ENCODE results near the gene ADAMTS2. TPM values are rescaled to one million over a fixed set of nuclear protein-coding genes. Genes with fewer than 3 reads are reported as not detected.

ADAMTS2 gene
- total RNA-seq, 4 donors from 2014 or later: 6.0 to 20.9 (median 13.5) TPM

DNA sequence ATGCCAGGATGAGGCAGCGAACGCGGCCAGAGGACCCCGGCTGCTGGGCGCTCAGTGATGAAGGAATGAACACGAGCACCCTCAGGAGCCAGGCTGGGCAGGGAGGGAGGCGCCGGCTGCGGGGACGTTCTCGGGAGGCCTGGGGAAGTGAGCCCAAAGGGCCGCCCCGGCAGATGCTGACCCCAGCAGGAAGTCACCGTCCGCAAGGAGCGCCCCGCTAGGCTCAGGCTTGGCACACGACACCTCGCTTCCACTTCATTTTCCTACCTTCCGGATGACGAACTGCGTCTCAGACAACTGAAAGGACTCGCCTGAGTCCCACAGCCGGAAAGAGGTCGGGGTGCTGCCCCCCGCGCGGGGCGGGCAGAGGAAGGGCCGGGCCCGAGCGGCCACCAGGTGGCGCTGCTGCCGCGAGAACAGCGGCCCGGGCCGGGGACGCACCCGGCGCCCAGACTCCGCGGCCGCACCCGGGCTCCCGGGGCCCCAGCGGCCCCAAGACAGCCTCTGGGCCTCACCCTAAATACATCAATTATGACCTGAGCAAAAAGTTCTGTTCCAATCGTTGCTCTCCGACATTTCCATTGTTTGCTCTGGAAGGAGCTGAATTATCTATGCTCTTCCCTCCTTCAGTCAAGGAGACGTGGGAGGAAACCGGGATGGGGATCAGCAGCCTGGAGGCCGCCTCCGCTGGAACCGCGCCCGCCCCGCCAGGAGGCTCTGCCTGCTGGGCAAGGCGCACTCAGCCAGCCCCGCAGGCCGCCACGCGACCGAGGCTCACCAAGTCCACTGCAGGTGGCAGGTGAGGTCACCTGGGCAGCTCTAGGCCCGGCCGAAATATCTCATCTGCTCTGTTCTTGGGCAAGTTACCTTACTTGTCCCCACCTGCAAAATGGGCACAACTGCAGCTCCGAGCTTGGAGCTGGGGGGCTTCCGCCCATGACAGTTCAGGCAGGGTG lies 178.1 kb downstream of the ADAMTS2 start:
- Histone ChIP-seq H3K27me3 (no peaks in the 10 kb centered on the region), H3K27ac (no peak overlapping the region), H3K9me3 (no peaks in the 10 kb centered on the region), H3K4me1 (peaks cover 0 to 10% (median 4%) of the 10 kb centered on the region in 4 donors), H3K36me3 (no peaks in the 10 kb centered on the region), H3K4me3 (peak overlapping the region in 2 of 4 donors; percentile 9 to 25)
- DNase-seq: peak; percentile 34
- TF ChIP-seq, protein P1, sequence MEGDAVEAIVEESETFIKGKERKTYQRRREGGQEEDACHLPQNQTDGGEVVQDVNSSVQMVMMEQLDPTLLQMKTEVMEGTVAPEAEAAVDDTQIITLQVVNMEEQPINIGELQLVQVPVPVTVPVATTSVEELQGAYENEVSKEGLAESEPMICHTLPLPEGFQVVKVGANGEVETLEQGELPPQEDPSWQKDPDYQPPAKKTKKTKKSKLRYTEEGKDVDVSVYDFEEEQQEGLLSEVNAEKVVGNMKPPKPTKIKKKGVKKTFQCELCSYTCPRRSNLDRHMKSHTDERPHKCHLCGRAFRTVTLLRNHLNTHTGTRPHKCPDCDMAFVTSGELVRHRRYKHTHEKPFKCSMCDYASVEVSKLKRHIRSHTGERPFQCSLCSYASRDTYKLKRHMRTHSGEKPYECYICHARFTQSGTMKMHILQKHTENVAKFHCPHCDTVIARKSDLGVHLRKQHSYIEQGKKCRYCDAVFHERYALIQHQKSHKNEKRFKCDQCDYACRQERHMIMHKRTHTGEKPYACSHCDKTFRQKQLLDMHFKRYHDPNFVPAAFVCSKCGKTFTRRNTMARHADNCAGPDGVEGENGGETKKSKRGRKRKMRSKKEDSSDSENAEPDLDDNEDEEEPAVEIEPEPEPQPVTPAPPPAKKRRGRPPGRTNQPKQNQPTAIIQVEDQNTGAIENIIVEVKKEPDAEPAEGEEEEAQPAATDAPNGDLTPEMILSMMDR (IDR thresholded peaks at IDR 0.05): peak; percentile 47 to 93 (median 88)
- TF ChIP-seq EP300 (IDR thresholded peaks at IDR 0.05; ENCODE audit: low read depth): no peak
- intact Hi-C loops (cut with DNase I; ENCODE audit: low total_unique reads) (loop anchor here (2.0 to 10.0 kb wide), 2 partner anchors 178 to 328 kb away; partner anchors contain the start of gene ADAMTS2), in situ Hi-C loops (cut with MboI; ENCODE audit: low pct_ligation_motif_present in 1 of 4, low pct_unique_long_range_greater_than_20kb in 1 of 4, low sequenced_read_pairs in 3 of 4) (loop anchor here in 3 of 4 donors (5.0 to 25.0 kb wide), 3 partner anchors 170 to 330 kb away; partner anchors contain the start of gene ADAMTS2 (in 1 of the 3))
- WGBS, 2 donors (ENCODE audit: low coverage in 1 of 2): 22% methylated on average over 54 of the region's 67 CpGs; no CpG with 5 or more reads in 1 of the 2 donors

DNA sequence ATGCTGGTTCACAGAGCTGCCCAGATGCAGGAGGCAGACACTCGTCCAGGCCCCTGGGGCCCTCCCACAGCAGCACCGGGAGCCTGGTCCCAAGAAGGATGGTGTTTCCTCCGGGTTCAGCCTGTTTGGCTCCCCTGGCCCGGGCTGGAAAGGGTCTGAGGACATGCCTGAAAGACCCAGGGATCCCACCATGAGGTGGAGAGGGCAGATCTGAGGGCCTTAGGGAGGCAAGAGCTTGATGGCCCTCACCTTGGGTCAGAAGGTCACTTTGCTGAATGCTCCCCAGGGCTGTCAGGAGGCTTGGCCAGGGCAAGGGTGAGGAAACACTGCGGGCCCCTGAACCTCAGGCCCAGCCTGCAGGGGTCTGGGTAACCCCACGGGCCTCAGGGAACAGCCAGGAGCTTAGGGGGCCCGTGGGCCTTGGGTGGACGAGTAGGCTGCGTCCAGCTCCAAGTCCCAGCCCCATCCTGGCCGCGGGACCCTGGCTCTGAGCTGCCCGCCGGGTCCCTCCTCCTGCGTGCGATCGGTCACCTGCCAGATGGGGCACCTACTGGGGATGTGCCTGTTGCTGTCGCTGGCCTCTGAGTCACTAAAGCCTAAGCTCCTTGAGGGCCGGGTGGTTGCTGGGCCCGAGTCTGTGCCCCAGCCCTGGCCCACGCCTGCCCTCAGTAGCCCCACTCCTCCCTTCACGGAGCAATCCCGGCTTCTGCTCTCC lies 178.9 kb downstream of the ADAMTS2 start:
- Histone ChIP-seq H3K27ac (no peak overlapping the region), H3K36me3 (no peaks in the 10 kb centered on the region), H3K9me3 (no peaks in the 10 kb centered on the region), H3K4me1 (peaks cover 0 to 10% (median 4%) of the 10 kb centered on the region in 4 donors), H3K4me3 (no peak overlapping the region), H3K27me3 (no peaks in the 10 kb centered on the region)
- WGBS, 2 donors (ENCODE audit: low coverage in 1 of 2): 81% methylated on average over 21 of the region's 22 CpGs; no CpG with 5 or more reads in 1 of the 2 donors
- intact Hi-C loops (cut with DNase I; ENCODE audit: low total_unique reads): loop anchor here (2.0 to 10.0 kb wide), 2 partner anchors 178 to 328 kb away; partner anchors contain the start of gene ADAMTS2
- no peak for DNase-seq
- no peak for TF ChIP-seq POLR2AphosphoS5 (IDR thresholded peaks at IDR 0.05)
- TF ChIP-seq, protein P1 (IDR thresholded peaks at IDR 0.05): no peak
- in situ Hi-C loops (cut with MboI; ENCODE audit: low pct_ligation_motif_present in 1 of 4, low pct_unique_long_range_greater_than_20kb in 1 of 4, low sequenced_read_pairs in 3 of 4): loop anchor here in 3 of 4 donors (5.0 to 25.0 kb wide), 3 partner anchors 171 to 331 kb away; partner anchors contain the start of gene ADAMTS2 (in 1 of the 3)

DNA sequence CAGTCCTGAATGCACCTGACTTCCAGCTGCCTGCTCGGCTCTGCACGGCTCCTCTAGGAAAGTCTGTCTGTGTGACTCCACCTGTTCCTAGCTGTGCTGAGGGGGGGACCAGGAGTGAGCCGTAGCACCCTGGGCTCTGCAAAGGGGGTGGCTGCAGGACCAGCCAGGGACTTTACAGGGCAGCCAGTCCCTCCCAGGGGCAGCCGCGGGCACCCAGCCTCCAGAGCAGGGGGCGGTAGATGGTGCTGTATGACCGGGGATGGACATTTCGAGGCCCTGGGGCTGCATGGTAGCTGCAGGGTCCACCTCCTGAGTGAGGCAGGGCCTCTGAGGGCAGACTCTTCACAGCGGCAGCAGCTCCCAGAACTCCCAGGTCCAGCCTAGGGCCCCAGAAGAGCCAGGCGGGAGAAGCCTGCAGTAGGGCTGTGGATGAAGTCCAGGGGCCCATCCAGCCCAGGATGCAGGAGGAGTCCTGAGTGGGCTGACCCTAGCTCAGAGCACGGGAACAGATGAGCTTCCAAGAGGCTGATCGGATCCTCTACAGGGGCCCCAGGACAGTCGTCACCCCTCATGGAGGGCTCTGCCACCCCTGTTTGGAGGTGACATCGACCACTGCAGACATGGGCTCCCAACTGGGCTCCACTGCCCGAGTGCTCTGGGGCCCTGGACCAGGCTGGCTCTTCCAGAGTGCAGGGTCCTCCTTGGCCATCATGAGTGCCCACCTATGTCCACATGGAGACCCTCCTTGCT lies 179.7 kb downstream of the ADAMTS2 start:
- Histone ChIP-seq H3K27ac (no peak overlapping the region), H3K9me3 (no peaks in the 10 kb centered on the region), H3K27me3 (no peaks in the 10 kb centered on the region), H3K36me3 (no peaks in the 10 kb centered on the region), H3K4me1 (peaks cover 0 to 10% (median 4%) of the 10 kb centered on the region in 4 donors), H3K4me3 (no peak overlapping the region)
- in situ Hi-C loops (cut with MboI; ENCODE audit: low pct_ligation_motif_present in 1 of 4, low pct_unique_long_range_greater_than_20kb in 1 of 4, low sequenced_read_pairs in 3 of 4) (loop anchor here in 3 of 4 donors (5.0 to 25.0 kb wide), 3 partner anchors 172 to 332 kb away; partner anchors contain the start of gene ADAMTS2 (in 1 of the 3)), intact Hi-C loops (cut with DNase I; ENCODE audit: low total_unique reads) (loop anchor here (2.0 to 10.0 kb wide), 2 partner anchors 179 to 329 kb away; partner anchors contain the start of gene ADAMTS2)
- 81% methylated on average over 14 of the region's 15 CpGs; no CpG with 5 or more reads in 1 of the 2 donors for WGBS, 2 donors (ENCODE audit: low coverage in 1 of 2)
- no peak for DNase-seq
- TF ChIP-seq EP300 (IDR thresholded peaks at IDR 0.05; ENCODE audit: low read depth) (no peak), POLR2A (IDR thresholded peaks at IDR 0.05) (no peak), POLR2AphosphoS5 (IDR thresholded peaks at IDR 0.05) (no peak)
- TF ChIP-seq, protein P1 (IDR thresholded peaks at IDR 0.05): no peak

All from transverse colon (tissue), 4 donors.